MCF 10A (cell line): ENCODE results near the gene DNASE1L3. TPM values are rescaled to one million over a fixed set of nuclear protein-coding genes. Genes with fewer than 3 reads are reported as not detected.

Experiments used
- BruUV-seq: library from RNA; stranded (reverse); fragments of 400-500 nt; replicated peaks from 2 replicates; lab custom pipeline; 2021; lab: Mats Ljungman, UMichigan
- CTCF ChIA-PET: fragments of 300-600 bp; sonication (Branson Sonifier 250); formaldehyde crosslinking; extraction: SDS; loops from one replicate; lab custom pipeline; 2021; ENCODE audit warnings: antibody characterized with exemption, inconsistent platforms; lab: Yijun Ruan, JAX
- POLR2A ChIA-PET: fragments of 300-600, 350-650 bp; sonication (Branson Sonifier 250); formaldehyde crosslinking; extraction: SDS; loops from one replicate; lab custom pipeline; 2020; ENCODE audit warnings: antibody characterized with exemption, inconsistent platforms; lab: Yijun Ruan, JAX
- DNase-seq: peaks from one replicate; pipeline ENCODE4 v3.0.0-alpha.2; 2018; ENCODE audit not compliant: unreplicated experiment
- H3K27ac Mint-ChIP-seq: one replicate; pipeline ENCODE4 v1.8.0; 2022; ENCODE audit warnings: mild to moderate bottlenecking, low read depth, mixed read lengths; ENCODE audit not compliant: unreplicated experiment
- H3K27me3 Mint-ChIP-seq: one replicate; pipeline ENCODE4 v1.8.0; 2022; ENCODE audit warnings: mixed read lengths; ENCODE audit not compliant: insufficient read depth, unreplicated experiment
- H3K36me3 Mint-ChIP-seq: one replicate; pipeline ENCODE4 v1.8.0; 2022; ENCODE audit warnings: mild to moderate bottlenecking, moderate library complexity, mixed read lengths; ENCODE audit not compliant: insufficient read depth, unreplicated experiment
- H3K4me1 Mint-ChIP-seq: one replicate; pipeline ENCODE4 v1.8.0; 2022; ENCODE audit warnings: mixed read lengths; ENCODE audit not compliant: insufficient read depth, unreplicated experiment
- H3K4me3 Mint-ChIP-seq: one replicate; pipeline ENCODE4 v1.8.0; 2022; ENCODE audit warnings: mild to moderate bottlenecking, moderate library complexity, mixed read lengths; ENCODE audit not compliant: unreplicated experiment
- H3K9me3 Mint-ChIP-seq: one replicate; pipeline ENCODE4 v1.8.0; 2022; ENCODE audit warnings: mixed read lengths; ENCODE audit not compliant: unreplicated experiment
- intact Hi-C: fragments of 100-400 bp; cut with micrococcal nuclease; formaldehyde crosslinking; loops from 2 replicates; pipeline ENCODE4 v1.14.1; 2022
- total RNA-seq: library from RNA; stranded (reverse); gene quantifications from 2 replicates; pipeline ENCODE4 v1.2.3, GENCODE V29; 2022
- TF ChIP-seq, protein P1 (sequence below): fragments of 200-600 bp; IDR thresholded peaks from one replicate; pipeline ENCODE4 v1.8.0; 2022; ENCODE audit warnings: antibody characterized with exemption, mild to moderate bottlenecking; ENCODE audit not compliant: unreplicated experiment

Gene DNASE1L3
- total RNA-seq, 1 experiment from 2014 or later: not detected

DNA sequence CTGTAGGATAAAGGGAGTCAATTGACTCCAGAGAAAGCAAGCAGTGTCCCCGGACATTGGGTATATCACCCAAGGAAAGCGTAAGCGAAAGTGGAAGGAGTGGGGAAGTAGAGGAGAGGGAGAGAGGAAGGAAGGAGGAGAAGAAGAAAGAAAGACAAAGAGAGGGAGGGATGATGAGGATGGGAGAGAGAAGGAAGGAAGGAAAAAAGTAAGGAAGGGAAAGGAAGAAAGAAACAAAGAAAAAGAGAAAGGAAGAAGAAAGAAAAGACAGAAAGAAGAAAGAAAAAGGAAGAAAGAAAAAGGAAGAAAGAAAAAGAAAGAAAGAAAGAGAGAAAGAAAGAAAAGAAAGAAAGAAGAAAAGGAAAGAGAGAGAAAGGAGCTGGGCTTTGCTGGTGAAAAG lies 839 bp downstream of the DNASE1L3 start:
- intact Hi-C loops: no loop called here
- Mint-ChIP-seq H3K36me3 (no peaks in the 10 kb centered on the region), H3K9me3 (no peaks in the 10 kb centered on the region), H3K27ac (no peak overlapping the region), H3K4me3 (no peak overlapping the region), H3K4me1 (peaks cover 10% of the 10 kb centered on the region), H3K27me3 (peaks cover 13% of the 10 kb centered on the region)
- ChIA-PET POLR2A (no interaction called here), CTCF (interaction anchor here (0.6 kb wide), 1 partner anchor 10 kb away, joined by 3 read pairs; no protein-coding TSS in a partner anchor)
- BruUV-seq: no TSS peak
- TF ChIP-seq, protein P1, sequence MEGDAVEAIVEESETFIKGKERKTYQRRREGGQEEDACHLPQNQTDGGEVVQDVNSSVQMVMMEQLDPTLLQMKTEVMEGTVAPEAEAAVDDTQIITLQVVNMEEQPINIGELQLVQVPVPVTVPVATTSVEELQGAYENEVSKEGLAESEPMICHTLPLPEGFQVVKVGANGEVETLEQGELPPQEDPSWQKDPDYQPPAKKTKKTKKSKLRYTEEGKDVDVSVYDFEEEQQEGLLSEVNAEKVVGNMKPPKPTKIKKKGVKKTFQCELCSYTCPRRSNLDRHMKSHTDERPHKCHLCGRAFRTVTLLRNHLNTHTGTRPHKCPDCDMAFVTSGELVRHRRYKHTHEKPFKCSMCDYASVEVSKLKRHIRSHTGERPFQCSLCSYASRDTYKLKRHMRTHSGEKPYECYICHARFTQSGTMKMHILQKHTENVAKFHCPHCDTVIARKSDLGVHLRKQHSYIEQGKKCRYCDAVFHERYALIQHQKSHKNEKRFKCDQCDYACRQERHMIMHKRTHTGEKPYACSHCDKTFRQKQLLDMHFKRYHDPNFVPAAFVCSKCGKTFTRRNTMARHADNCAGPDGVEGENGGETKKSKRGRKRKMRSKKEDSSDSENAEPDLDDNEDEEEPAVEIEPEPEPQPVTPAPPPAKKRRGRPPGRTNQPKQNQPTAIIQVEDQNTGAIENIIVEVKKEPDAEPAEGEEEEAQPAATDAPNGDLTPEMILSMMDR: no peak
- no peak for DNase-seq

DNA sequence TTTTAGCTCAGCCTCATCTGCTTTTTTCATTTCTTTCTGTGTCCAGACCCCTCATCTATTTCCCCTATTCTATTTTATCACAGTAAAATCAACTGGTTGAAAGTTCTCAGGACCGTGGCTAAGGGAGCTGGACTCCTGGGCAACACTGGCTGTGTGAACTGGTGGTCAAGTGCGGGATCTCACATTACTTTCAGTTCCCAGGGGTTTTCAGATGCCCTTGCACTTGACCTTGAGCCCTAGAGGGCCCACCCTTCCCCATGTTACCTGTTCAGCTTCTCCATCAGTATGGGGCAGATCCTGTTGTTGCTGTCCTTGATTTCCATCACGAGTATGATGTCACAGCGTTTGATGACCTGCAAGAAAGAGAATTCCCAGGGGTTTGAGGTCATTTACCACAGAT lies 2.8 kb downstream of the DNASE1L3 start:
- no peak for DNase-seq
- Mint-ChIP-seq H3K9me3 (no peaks in the 10 kb centered on the region), H3K27ac (no peak overlapping the region), H3K4me3 (no peak overlapping the region), H3K4me1 (no peaks in the 10 kb centered on the region), H3K36me3 (no peaks in the 10 kb centered on the region), H3K27me3 (peaks cover 21% of the 10 kb centered on the region)
- no TSS peak for BruUV-seq
- TF ChIP-seq, protein P1: no peak
- intact Hi-C loops: no loop called here
- CTCF ChIA-PET: interaction anchor here (0.5 to 2.6 kb wide), 11 partner anchors 8 to 253 kb away, joined by 3 to 23 read pairs (median 3); partner anchors contain the start of genes HTD2 and RPP14
- POLR2A ChIA-PET: interaction anchor here (0.9 to 1.3 kb wide), 3 partner anchors 14 to 32 kb away, joined by 3 to 6 read pairs (median 4); no protein-coding TSS in a partner anchor

DNA sequence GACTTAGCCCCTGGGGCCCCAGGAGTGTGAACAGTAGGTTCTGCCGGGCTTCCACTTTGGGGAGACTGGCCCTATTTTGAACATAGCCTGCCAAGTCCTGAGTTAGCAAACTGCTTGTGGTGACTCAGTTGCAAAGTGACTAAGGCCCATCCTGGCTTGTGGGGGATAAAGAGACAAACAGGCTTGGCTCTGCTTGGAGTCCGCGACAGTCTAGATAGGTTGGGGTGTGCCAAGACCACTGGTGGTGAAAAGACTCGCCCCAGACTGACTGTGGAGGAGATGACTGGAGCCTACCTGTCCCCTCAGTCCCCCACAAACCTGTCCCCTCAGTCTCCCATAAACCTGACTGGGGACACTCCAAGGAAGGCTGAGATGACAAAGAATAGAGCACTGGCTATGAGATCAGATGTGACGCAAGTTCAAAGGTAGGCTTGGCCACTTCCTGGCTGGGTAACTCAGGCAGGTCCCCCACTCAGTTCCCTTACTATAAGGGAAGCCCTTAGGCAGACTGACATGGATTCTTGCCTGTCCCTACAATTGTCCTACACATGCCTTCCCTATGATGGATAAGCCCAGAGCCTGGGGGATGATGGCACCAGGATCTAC lies 4.3 kb downstream of the DNASE1L3 start:
- CTCF ChIA-PET: interaction anchor here (0.7 to 2.6 kb wide), 7 partner anchors 12 to 1565 kb away, joined by 3 to 23 read pairs (median 6); partner anchors contain the start of genes HTD2 and RPP14
- TF ChIP-seq, protein P1: no peak
- Mint-ChIP-seq H3K36me3 (no peaks in the 10 kb centered on the region), H3K27me3 (peaks cover 24% of the 10 kb centered on the region), H3K27ac (no peak overlapping the region), H3K4me3 (no peak overlapping the region), H3K9me3 (no peaks in the 10 kb centered on the region), H3K4me1 (no peaks in the 10 kb centered on the region)
- intact Hi-C loops: no loop called here
- BruUV-seq: no TSS peak
- POLR2A ChIA-PET: interaction anchor here (0.6 to 1.2 kb wide), 3 partner anchors 23 to 48 kb away, joined by 3 read pairs; no protein-coding TSS in a partner anchor
- peak; percentile 64 for DNase-seq

DNA sequence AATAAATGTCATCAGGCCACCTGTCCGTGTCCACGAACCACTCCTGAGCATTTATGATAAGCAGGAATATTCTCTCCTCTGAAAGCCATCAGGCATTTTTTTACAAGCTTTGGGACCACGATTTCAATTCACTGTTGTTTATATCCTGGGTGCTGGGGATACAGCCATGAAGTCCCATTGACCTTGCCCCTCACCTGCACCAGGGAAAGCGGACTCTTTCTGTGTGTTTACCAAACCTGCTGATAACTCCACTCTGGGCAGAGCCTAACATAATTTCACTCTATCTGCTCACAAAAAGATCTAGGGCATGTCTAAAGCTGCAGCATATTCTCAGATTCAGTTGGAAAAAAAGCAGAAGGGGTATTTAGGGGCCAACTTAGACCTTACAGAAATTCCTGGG lies 4.8 kb downstream of the DNASE1L3 start:
- H3K4me3 Mint-ChIP-seq: no peak overlapping the region
- no peak for DNase-seq
- no TSS peak for BruUV-seq
- peaks cover 24% of the 10 kb centered on the region for H3K27me3 Mint-ChIP-seq
- intact Hi-C loops: no loop called here
- no peak overlapping the region for H3K27ac Mint-ChIP-seq
- no peaks in the 10 kb centered on the region for H3K36me3 Mint-ChIP-seq
- ChIA-PET POLR2A (interaction anchor here (1.0 kb wide), 1 partner anchor 49 kb away, joined by 3 read pairs; no protein-coding TSS in a partner anchor), CTCF (interaction anchor here (0.6 to 1.5 kb wide), 2 partner anchors 17 to 28 kb away, joined by 3 read pairs; no protein-coding TSS in a partner anchor)
- no peaks in the 10 kb centered on the region for H3K9me3 Mint-ChIP-seq
- H3K4me1 Mint-ChIP-seq: no peaks in the 10 kb centered on the region
- TF ChIP-seq, protein P1: no peak
